HG03135 (cell line): ENCODE measurements around the gene TSR2.

Experiments
- ATAC-seq: cut with Tn5 transposase; IDR thresholded peaks from one replicate; pipeline ENCODE4 v1.9.1; 2021; ENCODE audit warnings: mild to moderate bottlenecking, moderate library complexity; ENCODE audit not compliant: unreplicated experiment

Gene TSR2

GRCh38 chrX:54439960-54440871 lies at the start of gene TSR2:
TSR2 (plus strand) TSS chrX:54440404; CDS start chrX:54440422, 18 bp downstream.
- peak; percentile 95 for ATAC-seq

DNA sequence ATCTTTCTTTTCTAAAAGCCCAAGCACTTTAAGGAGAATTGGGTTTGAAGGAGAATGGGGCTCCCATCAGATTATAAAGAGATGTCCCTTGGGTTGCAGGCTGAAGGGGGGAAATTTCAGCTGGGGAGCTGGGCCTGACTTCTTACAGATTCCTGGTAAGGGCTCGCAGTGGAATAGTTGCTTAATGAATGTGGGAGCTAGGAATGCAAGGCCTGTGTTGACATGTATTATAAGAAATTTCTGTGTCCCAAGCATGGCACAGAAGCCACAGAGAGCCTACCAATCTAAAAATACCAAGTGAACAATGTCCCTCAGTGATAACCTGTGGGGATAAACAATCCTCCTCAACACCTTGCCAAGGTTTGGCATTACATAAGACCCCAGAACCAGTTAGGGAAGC lies 43.1 kb upstream of the TSR2 start:
- ATAC-seq, result no peak

DNA sequence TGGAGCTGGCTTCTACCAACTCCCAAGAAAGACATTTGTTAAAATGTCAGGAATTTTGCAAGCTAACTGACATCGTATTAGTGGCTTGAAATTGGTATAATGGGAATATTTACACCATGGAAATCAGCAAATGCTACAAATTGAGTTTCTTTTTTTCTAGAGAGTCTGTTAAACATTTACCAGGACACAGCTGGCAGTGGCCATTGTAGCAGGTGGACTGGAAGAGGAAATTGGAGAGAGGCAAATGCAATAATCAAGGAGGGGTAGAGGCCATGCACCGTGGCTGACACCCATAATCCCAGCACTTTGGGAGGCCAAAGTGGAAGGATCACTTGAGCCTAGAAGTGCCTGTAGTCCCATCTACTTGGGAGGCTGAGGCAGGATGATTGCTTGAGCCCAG lies 32.9 kb upstream of the TSR2 start:
- ATAC-seq, result no peak

GRCh38 chrX:54411732-54412131 lies 28.5 kb upstream of the TSR2 start:
- no peak for ATAC-seq

- no peak for ATAC-seq
Measured at GRCh38 chrX:54413753-54414152, 26.5 kb upstream of the TSR2 start.

DNA sequence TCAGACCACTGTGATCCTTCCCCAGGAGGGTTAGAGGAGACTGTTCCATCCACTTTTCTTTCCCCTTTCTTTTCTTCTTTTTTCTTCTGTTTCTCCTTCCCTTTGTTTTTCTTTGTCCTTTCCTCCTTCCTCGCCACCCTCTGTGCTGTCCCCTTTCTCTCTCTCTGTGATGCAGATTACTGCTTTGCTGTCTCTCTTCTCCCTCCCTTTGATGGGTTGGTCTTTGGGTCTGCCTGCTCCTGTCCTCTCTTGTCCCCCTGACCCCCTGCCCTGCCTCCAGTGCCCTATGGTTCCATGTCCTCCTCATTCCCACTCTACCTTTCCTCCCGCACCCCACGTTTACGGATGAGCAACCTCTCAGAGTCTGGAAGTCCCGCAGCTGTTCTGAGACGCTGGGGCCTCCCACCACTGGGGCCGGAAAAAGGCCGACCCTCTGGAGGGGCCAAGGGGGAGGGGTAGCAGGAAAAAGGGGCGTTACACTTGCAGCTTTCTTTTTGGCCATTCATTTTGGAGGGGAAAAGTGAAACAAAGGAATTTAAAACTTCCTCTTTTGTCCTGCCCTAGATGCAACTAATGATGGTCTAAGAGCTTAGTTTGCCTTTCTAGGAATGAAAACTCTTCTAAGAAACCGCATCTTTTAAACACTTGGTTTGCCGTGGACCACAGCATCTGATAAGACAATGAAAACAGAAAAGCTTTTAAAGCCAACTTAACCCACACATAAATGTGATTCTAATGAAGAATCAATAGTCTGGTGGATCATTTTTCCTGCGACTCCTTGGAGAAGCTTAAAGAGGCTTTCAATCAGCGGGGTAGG lies 24.5 kb upstream of the TSR2 start:
- no peak for ATAC-seq

GRCh38 chrX:54416965-54417364 lies 23.2 kb upstream of the TSR2 start:
- no peak for ATAC-seq

DNA sequence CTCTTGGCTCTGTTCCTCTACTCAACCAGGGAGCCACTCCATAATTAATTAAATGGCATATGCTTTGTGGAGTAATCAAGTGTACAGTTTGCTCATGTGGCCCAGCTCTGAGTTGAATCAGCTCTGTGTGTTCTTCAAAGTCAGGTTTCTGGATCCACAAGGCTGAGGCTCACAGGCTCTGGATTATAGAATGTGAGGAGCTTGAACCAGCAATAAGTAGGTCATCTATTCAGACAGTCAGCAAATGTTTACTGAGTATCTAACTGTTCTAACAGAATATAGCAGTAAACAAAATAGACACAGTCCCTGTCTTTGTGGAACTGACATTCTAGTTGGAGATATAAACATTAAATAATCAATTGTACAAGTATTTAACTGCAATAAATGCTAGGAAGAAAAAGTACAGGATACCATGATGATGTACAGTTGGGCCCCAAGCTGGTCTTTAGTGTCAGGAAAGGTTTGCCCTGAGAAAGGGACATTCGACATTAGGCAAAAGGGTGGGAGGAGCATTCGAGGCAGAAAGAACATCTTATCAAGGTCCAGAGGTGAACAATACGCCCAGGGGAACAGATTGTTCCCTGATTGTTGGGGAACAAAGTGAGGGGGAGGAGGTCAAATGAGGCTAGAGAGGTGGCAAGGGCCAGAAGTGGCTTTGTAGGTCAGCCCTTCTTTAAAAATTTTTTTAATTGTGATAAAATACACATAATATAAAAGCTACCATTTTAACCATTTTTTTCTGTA lies 20.5 kb upstream of the TSR2 start:
- no peak for ATAC-seq

GRCh38 chrX:54422168-54422567 lies 18.0 kb upstream of the TSR2 start:
- no peak for ATAC-seq

- no peak for ATAC-seq
Measured at GRCh38 chrX:54423161-54423888, 16.9 kb upstream of the TSR2 start.

GRCh38 chrX:54427837-54428424 lies 12.3 kb upstream of the TSR2 start:
- no peak for ATAC-seq

- ATAC-seq, result no peak
Measured at GRCh38 chrX:54430519-54430918, 9.7 kb upstream of the TSR2 start.

- ATAC-seq, result no peak
Measured at GRCh38 chrX:54435121-54435520, 5.1 kb upstream of the TSR2 start.

GRCh38 chrX:54442790-54443189 lies 2.6 kb downstream of the TSR2 start:
- ATAC-seq, result no peak

- no peak for ATAC-seq
Measured at GRCh38 chrX:54444752-54445151, 4.5 kb downstream of the TSR2 start.

DNA sequence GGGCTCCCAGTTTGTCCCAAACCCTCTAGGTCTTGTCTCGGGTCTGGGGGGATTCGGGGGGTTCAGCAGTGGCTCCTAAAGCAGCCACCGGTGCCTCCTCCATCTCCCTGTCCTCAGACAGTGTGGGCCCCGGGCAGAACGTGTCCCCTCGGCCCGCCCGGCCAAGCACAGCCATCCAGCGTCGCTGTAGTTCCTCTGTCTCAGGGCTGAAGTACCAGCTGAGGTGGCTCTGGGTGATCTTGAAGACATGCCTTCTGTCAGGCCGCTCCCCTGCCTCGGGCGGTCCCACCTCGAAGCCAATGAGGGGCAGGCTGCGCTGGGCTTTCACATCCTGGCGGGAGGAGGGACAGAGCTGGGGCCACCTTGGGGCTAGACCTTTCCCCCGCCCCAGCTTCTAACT lies 5.9 kb downstream of the TSR2 start:
- no peak for ATAC-seq

- ATAC-seq, result no peak
Measured at GRCh38 chrX:54447461-54447860, 7.3 kb downstream of the TSR2 start.

GRCh38 chrX:54449929-54450328 lies 9.7 kb downstream of the TSR2 start:
- no peak for ATAC-seq

DNA sequence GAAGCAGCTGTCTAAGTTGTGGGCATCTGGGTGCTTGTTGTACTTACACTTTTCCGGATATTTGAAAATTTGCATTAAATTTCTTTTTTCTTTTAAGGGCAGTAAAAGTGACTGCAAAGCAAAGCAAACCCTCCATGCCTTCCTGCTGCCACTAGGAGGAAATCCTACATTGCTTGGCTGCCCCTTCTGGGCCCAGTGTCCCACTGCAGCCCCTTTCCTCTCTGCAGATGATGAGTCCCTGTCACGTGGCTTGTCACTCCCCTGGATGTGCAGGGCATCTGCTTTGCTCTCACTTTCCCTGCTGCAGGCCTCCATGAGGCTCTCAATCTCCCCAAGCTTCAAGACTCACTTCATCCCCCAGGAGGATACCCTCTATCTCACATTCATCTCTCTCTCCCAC lies 12.7 kb downstream of the TSR2 start:
- no peak for ATAC-seq

- no peak for ATAC-seq
Measured at GRCh38 chrX:54470054-54470760, 30.0 kb downstream of the TSR2 start.
